GM12878 (cell line): ENCODE results near the gene PHRF1. TPM values are rescaled to one million over a fixed set of nuclear protein-coding genes. Genes with fewer than 3 reads are reported as not detected.

Experiments used
- ASH2L ChIP-seq: fragments of 300-600, 200-600 bp; sonication (generic); IDR thresholded peaks from 2 replicates; pipeline ENCODE4 v1.6.1; 2017; ENCODE audit warnings: low read depth, mild to moderate bottlenecking, borderline replicate concordance
- ATF7 ChIP-seq: fragments of 450-650 bp; IDR thresholded peaks from 2 replicates; pipeline ENCODE4 v1.6.1; 2016; ENCODE audit warnings: low read depth, mild to moderate bottlenecking
- BACH1 ChIP-seq: fragments of 450-650 bp; IDR thresholded peaks from 2 replicates; pipeline ENCODE4 v1.6.1; 2017; ENCODE audit warnings: mild to moderate bottlenecking, borderline replicate concordance
- CBFB ChIP-seq: IDR thresholded peaks from 2 replicates; pipeline ENCODE4 v1.6.1; 2016; ENCODE audit warnings: antibody characterized with exemption, low read depth
- EZH2 ChIP-seq: IDR thresholded peaks from 2 replicates; pipeline ENCODE4 v1.6.1; 2012; ENCODE audit warnings: low read depth, mild to moderate bottlenecking, control low read depth, inconsistent platforms, low read length, borderline replicate concordance; ENCODE audit not compliant: control insufficient read depth
- GATAD2B ChIP-seq: fragments of 450-650 bp; conservative IDR thresholded peaks from 2 replicates; pipeline ENCODE4 v1.6.1; 2017; ENCODE audit warnings: low read depth, mild to moderate bottlenecking, moderate library complexity
- IKZF1 ChIP-seq: fragments of 450-650 bp; conservative IDR thresholded peaks from 2 replicates; pipeline ENCODE4 v1.6.1; 2017; ENCODE audit warnings: antibody characterized with exemption, mild to moderate bottlenecking
- IKZF2 ChIP-seq, 2 experiments: fragments of 450-650 bp; IDR thresholded peaks; 2 replicates each; pipeline ENCODE4 v1.6.1; 2017; ENCODE audit warnings: mild to moderate bottlenecking in 2 of 2, moderate library complexity in 2 of 2
- JUNB ChIP-seq: IDR thresholded peaks from 2 replicates; pipeline ENCODE4 v1.6.1; 2016; ENCODE audit warnings: antibody characterized with exemption, mild to moderate bottlenecking
- MYB ChIP-seq: fragments of 150-350 bp; IDR thresholded peaks from 2 replicates; pipeline ENCODE4 v1.6.1; 2014; ENCODE audit warnings: mild to moderate bottlenecking, low read depth, low read length, borderline replicate concordance
- NFXL1 ChIP-seq: fragments of 450-650 bp; IDR thresholded peaks from 2 replicates; pipeline ENCODE4 v1.6.1; 2017; ENCODE audit warnings: antibody characterized with exemption, mild to moderate bottlenecking, borderline replicate concordance
- NRF1 ChIP-seq: conservative IDR thresholded peaks from 2 replicates; pipeline ENCODE4 v1.6.1; 2011; ENCODE audit warnings: mild to moderate bottlenecking, low read depth, low read length, improper control_type of control experiment
- POU2F2 ChIP-seq: IDR thresholded peaks from 3 replicates; pipeline ENCODE4 v1.6.1; 2011; ENCODE audit warnings: low read depth, mild to moderate bottlenecking, low read length, borderline replicate concordance
- RELA ChIP-seq: fragments of 450-650 bp; IDR thresholded peaks from 2 replicates; pipeline ENCODE4 v1.8.0; 2014; ENCODE audit warnings: borderline replicate concordance; ENCODE audit not compliant: partially characterized antibody
- SMAD1 ChIP-seq: fragments of 450-650 bp; IDR thresholded peaks from 2 replicates; pipeline ENCODE4 v1.6.1; 2018; ENCODE audit warnings: mild to moderate bottlenecking, low read depth; ENCODE audit not compliant: partially characterized antibody
- SMARCA5 ChIP-seq: fragments of 450-650 bp; IDR thresholded peaks from 2 replicates; pipeline ENCODE4 v1.6.1; 2017; ENCODE audit warnings: mild to moderate bottlenecking
- SPI1 ChIP-seq: IDR thresholded peaks from 2 replicates; pipeline ENCODE4 v1.6.1; 2011; ENCODE audit warnings: low read depth, mild to moderate bottlenecking, low read length, moderate library complexity, borderline replicate concordance; ENCODE audit not compliant: insufficient read depth
- SREBF1 ChIP-seq: IDR thresholded peaks from 2 replicates; pipeline ENCODE4 v1.6.1; 2012; ENCODE audit warnings: mild to moderate bottlenecking, low read length
- SRF ChIP-seq, 2 experiments: IDR thresholded peaks; 2 replicates each; pipeline ENCODE4 v1.6.1; 2011; ENCODE audit warnings: low read depth in 2 of 2, low read length in 2 of 2, mild to moderate bottlenecking in 1 of 2, moderate library complexity in 1 of 2
- YY1 ChIP-seq: IDR thresholded peaks from 2 replicates; pipeline ENCODE4 v1.6.1; 2011; ENCODE audit warnings: low read depth, mild to moderate bottlenecking, low read length
- ZNF207 ChIP-seq: fragments of 450-650 bp; IDR thresholded peaks from 2 replicates; pipeline ENCODE4 v1.6.1; 2014; ENCODE audit warnings: antibody characterized with exemption, mild to moderate bottlenecking, borderline replicate concordance
- ZNF274 ChIP-seq: IDR thresholded peaks from one replicate; pipeline ENCODE4 v1.8.0; 2011; ENCODE audit not compliant: insufficient read length, insufficient read depth
- ZNF384 ChIP-seq: IDR thresholded peaks from 2 replicates; pipeline ENCODE4 v1.6.1; 2012; ENCODE audit warnings: low read depth, mild to moderate bottlenecking, low read length, improper control_type of control experiment, borderline replicate concordance
- polyA plus RNA-seq, 11 experiments: library from polyadenylated mRNA; depleted of rRNA in 4 of 11; unstranded in 6 of 11; stranded (reverse) in 5 of 11; fragments of >200 nt; fragmentation: Nextera tagmentation in 4 of 11; fragmentation: Illumina TruSeq in 1 of 11; extraction: Ambion mirVana in 4 of 11; extraction: Trizol in 1 of 11; gene quantifications; 1 replicate in 1 of 11; 2 replicates in 10 of 11; pipeline versions ENCODE4 v1.2.1 to v1.2.3, GENCODE V29; 2011 to 2016; ENCODE audit warnings: inconsistent platforms in 2 of 11, missing spikeins in 2 of 11, low read depth in 1 of 11
- total RNA-seq, 4 experiments: library from RNA; depleted of rRNA in 3 of 4; stranded (reverse); fragments of >200 nt in 3 of 4; fragmentation: Illumina TruSeq in 1 of 4; extraction: Trizol in 1 of 4; gene quantifications; 2 replicates each; pipeline versions ENCODE4 v1.2.1 to v1.2.3, GENCODE V29; 2013 to 2021
- TF ChIP-seq, protein P1 (sequence below): IDR thresholded peaks from 2 replicates; pipeline ENCODE4 v1.6.1; 2011; ENCODE audit warnings: mild to moderate bottlenecking, low read depth, low read length, moderate library complexity; ENCODE audit not compliant: insufficient replicate concordance
- TF ChIP-seq, protein P2 (sequence below): fragments of 450-650 bp; IDR thresholded peaks from 2 replicates; pipeline ENCODE4 v1.6.1; 2017; ENCODE audit warnings: mild to moderate bottlenecking, low read depth, inconsistent platforms; ENCODE audit not compliant: poor library complexity, severe bottlenecking
- TF ChIP-seq, protein P3 (sequence below), 3 experiments: IDR thresholded peaks in 2 of 3; conservative IDR thresholded peaks in 1 of 3; 2 replicates each; pipeline ENCODE4 v1.5.1; 2011; ENCODE audit warnings: low read depth in 3 of 3, low read length in 3 of 3, mild to moderate bottlenecking in 3 of 3, control low read depth in 2 of 3, moderate library complexity in 2 of 3, inconsistent platforms in 1 of 3, mixed read lengths in 1 of 3; ENCODE audit not compliant: control insufficient read depth in 2 of 3, insufficient read depth in 1 of 3; ENCODE audit errors: extremely low read depth in 1 of 3

The PHRF1 gene
- total and polyA plus RNA-seq, 10 of the 15 experiments (the other 5 are each of a cell fraction or from before 2014, with no cell fraction given) = 0.13 to 43.5 (median 15.1) TPM

DNA sequence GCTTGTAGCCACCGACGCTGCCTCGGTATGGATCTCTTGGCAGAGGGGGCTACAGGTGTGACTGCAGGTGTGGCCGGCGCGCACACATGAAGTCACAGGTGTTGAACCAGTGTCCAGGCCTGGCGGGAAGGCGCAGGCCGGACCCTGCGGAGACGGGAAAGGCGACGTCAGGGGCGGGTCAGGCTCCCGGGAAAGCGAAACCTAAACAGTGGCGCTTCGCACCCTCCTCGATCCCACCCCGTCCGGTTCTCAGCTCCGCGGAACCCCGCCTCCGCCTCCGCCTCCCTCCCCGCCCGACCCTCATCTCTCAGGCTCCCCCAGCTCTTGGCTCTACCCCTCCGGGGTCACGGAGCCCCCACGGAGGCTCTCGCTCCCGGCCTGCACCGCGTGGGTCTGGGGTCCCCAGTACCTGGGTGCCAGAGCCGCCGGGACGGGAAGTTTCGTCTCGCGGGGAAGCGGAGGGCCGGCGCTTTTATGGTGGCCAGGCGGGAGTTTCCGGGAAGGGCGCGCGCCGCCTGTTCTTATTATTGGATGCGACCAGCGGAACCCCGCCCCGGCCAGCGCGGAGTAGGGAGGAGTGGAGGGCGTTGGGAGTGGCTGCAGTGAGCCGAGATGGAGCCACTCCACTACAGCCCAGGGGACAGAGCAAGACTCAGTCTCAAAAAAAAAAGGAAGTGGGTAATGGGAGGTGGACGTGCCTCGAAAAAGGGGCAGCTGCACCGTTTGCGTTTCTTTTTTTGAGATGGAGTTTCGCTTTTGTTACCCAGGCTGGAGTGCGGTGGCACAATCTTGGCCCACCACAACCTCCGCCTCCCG, 39.4 kb downstream of the PHRF1 start, which contains the start of gene IRF7 (continued):
- TF ChIP-seq SRF (IDR thresholded peaks at IDR 0.05; ENCODE audit: low read depth in 2 of 2, low read length in 2 of 2) = peak; percentile 53 to 86; a peak in 3 of 4 replicates
- no peak for TF ChIP-seq EZH2
- peak; percentile 20 to 55 for TF ChIP-seq IKZF2 (IDR thresholded peaks at IDR 0.05)
- TF ChIP-seq MYB = 0 out of 2 replicates have a peak, but pooled peaks have one; percentile 24
- TF ChIP-seq SREBF1 = no peak
- peak; percentile 53; the same call in 1 of the 2 replicates for TF ChIP-seq YY1
- TF ChIP-seq, protein P1, sequence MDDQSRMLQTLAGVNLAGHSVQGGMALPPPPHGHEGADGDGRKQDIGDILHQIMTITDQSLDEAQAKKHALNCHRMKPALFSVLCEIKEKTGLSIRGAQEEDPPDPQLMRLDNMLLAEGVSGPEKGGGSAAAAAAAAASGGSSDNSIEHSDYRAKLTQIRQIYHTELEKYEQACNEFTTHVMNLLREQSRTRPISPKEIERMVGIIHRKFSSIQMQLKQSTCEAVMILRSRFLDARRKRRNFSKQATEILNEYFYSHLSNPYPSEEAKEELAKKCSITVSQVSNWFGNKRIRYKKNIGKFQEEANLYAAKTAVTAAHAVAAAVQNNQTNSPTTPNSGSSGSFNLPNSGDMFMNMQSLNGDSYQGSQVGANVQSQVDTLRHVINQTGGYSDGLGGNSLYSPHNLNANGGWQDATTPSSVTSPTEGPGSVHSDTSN = peak; percentile 4
- peak; percentile 69 for TF ChIP-seq RELA
- TF ChIP-seq, protein P2, sequence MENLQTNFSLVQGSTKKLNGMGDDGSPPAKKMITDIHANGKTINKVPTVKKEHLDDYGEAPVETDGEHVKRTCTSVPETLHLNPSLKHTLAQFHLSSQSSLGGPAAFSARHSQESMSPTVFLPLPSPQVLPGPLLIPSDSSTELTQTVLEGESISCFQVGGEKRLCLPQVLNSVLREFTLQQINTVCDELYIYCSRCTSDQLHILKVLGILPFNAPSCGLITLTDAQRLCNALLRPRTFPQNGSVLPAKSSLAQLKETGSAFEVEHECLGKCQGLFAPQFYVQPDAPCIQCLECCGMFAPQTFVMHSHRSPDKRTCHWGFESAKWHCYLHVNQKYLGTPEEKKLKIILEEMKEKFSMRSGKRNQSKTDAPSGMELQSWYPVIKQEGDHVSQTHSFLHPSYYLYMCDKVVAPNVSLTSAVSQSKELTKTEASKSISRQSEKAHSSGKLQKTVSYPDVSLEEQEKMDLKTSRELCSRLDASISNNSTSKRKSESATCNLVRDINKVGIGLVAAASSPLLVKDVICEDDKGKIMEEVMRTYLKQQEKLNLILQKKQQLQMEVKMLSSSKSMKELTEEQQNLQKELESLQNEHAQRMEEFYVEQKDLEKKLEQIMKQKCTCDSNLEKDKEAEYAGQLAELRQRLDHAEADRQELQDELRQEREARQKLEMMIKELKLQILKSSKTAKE = no peak
- peak; percentile 94; the same call in 2 of the 3 replicates for TF ChIP-seq POU2F2
- TF ChIP-seq ZNF207 = no peak
- TF ChIP-seq ASH2L = no peak
- TF ChIP-seq ZNF384 = peak; percentile 76
- peak; percentile 98 for TF ChIP-seq SPI1
- peak; percentile 35; the same call in 1 of the 2 replicates for TF ChIP-seq GATAD2B
- peak; percentile 33 for TF ChIP-seq SMAD1
- peak; percentile 81; the same call in 1 of the 2 replicates for TF ChIP-seq CBFB
- no peak for TF ChIP-seq NRF1
- TF ChIP-seq BACH1 = peak; percentile 67; the same call in 1 of the 2 replicates
- TF ChIP-seq IKZF1 = peak; percentile 75
- peak; percentile 65 for TF ChIP-seq ATF7
- no peak for TF ChIP-seq ZNF274
- 0 out of 2 replicates have a peak, but pooled peaks have one; percentile 57 for TF ChIP-seq SMARCA5
- TF ChIP-seq JUNB = no peak
- TF ChIP-seq, protein P3, sequence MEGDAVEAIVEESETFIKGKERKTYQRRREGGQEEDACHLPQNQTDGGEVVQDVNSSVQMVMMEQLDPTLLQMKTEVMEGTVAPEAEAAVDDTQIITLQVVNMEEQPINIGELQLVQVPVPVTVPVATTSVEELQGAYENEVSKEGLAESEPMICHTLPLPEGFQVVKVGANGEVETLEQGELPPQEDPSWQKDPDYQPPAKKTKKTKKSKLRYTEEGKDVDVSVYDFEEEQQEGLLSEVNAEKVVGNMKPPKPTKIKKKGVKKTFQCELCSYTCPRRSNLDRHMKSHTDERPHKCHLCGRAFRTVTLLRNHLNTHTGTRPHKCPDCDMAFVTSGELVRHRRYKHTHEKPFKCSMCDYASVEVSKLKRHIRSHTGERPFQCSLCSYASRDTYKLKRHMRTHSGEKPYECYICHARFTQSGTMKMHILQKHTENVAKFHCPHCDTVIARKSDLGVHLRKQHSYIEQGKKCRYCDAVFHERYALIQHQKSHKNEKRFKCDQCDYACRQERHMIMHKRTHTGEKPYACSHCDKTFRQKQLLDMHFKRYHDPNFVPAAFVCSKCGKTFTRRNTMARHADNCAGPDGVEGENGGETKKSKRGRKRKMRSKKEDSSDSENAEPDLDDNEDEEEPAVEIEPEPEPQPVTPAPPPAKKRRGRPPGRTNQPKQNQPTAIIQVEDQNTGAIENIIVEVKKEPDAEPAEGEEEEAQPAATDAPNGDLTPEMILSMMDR (IDR thresholded peaks at IDR 0.05 in 2 of 3, conservative IDR thresholded peaks at IDR 0.05 in 1 of 3; ENCODE audit: control insufficient read depth in 2 of 3, extremely low read depth in 1 of 3, insufficient read depth in 1 of 3, low read depth in 3 of 3, low read length in 3 of 3) = no peak
- TF ChIP-seq NFXL1 = no peak
